OCI-M1 (cell line): Measurements from ENCODE around the gene ABCD1.
"Not testable (repeated sequence)": the region's sequence is repeated elsewhere in the genome, so short reads cannot be mapped to it uniquely, and the experiment has no call there.

Experiments
- DNase-seq: peaks from one replicate; lab custom pipeline; 2025; lab: John Stamatoyannopoulos, UW

The ABCD1 gene

DNA sequence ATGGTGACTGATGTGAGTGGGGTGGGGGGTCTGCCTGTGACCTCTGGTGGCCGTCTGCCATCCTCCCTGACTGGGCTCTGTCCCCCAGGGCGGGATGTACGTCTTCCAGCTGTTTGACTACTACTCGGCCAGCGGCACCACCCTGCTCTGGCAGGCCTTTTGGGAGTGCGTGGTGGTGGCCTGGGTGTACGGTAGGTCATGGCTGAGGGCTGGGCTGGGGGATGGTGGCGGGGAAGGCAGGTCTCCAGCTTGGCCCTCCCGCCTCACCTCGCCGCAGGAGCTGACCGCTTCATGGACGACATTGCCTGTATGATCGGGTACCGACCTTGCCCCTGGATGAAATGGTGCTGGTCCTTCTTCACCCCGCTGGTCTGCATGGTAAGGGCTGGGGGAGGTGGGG lies 30.4 kb upstream of the ABCD1 start:
- not testable (repeated sequence) for DNase-seq

- DNase-seq = no peak
These were observed 29.9 kb upstream of the ABCD1 start for GRCh38 chrX:153694687-153695270.

GRCh38 chrX:153696100-153696499 lies 28.6 kb upstream of the ABCD1 start:
- no peak for DNase-seq

DNA sequence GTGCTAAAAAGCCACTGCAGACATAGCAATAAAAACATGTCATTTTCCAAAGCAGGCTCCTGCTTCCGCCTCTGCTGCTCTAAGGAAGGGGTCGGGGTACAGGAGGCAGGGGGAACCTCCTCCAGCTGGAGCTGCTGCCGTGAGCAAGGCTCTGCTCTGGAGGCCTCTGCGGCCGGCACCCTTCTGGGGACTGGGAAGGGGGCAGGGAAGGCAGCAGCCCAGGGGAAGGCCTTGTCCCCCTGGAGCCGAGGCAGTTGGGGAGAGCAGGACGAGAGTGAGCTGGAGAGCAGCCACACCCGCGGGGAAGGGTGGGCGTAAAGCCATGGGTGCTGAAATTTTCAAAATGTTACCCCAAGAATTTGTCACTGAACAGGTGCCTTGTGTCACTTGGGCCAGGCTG lies 28.1 kb upstream of the ABCD1 start:
- not testable (repeated sequence) for DNase-seq

DNA sequence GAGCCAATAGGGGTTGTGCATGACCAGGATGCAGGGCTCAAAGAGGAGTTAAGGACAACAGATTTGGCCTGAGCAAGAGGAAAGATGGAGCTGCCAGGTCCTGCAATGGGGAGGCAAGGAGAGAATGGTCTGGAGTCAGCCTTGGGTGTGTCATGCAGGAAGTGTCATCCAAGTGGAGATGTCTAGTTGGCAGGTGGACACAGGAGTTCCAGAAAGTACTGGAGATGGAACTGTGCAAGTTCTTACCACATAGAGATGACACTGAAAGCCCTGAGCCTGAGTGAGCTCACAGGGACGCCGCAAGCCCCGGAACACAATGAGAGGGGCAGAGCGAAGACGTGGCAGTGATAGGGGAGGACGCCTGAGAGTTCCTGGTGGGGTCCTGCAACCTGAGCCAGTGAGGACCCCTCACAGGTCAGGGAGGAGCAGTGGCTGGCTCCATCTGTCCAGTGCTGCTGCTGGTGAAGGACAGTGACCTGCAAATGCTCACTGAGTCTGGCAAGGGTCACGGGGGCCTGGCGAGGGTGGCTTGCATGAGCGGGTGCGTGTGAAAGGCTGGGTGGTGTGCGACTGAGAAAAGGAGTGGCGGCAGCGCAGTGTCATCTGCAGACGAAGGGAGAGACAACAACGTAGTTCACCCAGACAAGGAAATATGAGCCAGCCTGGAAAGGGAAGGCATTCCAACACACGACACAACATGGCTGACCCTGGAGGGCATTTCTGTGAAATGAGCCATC lies 27.5 kb upstream of the ABCD1 start:
- DNase-seq = not testable (repeated sequence)

DNA sequence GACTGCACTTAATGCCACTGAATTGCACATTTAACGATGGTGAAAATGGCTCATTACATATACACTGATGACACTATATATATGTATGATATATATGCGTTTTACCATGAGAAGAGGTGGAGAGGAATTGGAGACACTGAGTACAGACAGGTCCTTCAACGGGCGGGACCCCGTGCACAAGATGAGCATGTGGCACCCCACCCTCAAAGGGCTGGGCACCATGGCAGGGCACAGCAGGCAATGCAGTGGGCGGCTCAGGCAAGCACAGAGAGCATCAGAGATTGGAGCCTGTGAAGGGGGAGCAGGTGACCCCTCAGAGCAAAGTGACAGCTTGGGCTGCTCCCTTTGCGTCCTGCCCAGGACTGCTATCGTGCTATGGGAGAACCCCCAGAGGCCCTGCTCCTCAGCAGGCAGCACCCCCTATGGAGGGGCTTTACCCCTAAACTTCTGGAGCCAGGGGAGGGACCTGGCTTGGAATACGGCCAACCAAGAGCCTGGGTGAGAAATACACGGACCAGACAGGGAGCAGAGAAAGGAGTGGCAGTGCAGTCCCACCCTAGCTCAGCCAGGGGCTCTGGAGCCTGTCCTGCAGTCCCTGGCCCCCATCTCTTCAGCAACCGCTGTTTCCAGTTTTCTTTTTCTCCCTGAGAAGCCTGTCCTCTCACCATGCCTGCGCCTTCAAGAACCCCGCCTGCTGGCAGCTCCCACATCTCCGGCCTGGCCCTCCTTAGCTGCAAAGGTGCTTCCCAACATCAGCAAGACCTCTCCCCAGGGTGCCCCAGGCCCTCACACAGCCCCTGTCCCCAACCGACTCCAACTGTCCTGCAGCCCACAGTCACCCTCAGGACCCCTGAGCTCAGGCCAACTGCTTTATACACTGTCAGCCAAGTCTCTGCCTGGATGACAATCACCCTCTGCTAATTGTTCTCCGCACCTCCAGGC lies 26.5 kb upstream of the ABCD1 start:
- no peak for DNase-seq

- not testable (repeated sequence) for DNase-seq
These were observed 25.4 kb upstream of the ABCD1 start for GRCh38 chrX:153699210-153699783.

DNA sequence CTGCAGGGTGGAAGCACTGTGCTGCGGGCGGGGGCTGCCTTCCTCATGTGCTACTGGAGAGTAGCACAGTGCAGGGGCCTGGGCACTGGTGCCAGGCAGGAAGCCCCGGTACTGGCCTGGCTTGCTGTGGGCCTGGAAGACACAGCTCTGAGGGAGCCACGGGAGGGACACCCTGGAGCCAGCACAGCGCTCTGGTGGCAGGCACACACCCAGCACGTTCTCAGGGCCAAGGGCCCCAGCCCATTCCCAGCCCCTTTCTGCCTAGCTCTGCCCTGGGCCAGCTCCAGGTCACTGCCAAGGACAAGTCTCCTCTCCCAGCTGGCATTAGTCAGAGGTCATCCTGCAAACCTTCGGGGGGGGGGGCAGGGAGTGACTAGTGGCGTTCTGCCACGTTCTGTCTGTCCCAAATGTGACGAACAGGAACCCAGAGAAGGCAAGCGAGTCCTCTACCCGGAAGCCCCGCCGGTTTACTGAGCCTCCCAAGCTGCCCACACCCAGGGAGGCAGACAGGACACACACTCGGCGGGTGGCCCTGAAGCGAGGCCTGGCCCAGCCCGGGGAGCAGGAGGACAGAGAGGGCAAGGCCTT lies 24.8 kb upstream of the ABCD1 start:
- DNase-seq = not testable (repeated sequence)

- DNase-seq = no peak
These were observed 24.2 kb upstream of the ABCD1 start for GRCh38 chrX:153700376-153700945.

GRCh38 chrX:153700967-153701366 lies 23.7 kb upstream of the ABCD1 start:
- DNase-seq = no peak

DNA sequence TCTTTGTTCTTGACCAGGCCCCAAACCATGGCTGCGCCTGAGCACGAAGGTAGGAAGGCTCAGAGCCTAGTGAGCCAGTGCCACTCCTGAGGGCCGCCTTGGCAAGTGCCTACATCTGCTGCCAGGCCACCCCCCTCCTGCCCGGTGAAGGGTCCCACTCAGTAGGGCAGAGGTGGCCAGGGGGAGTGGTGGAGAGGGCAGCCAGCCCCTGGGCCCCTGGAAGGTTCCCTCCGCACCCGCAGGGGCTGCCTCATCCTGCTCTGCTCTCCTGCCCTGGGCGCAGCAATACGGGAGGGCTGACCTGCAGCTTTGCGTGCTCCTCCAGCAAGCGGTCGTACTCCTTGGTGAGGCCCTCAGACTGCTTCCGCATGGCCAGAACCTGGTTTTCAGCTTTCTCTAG lies 22.9 kb upstream of the ABCD1 start:
- no peak for DNase-seq

GRCh38 chrX:153702336-153703035 lies 22.2 kb upstream of the ABCD1 start:
- DNase-seq = no peak

- no peak for DNase-seq
These were observed 21.7 kb upstream of the ABCD1 start for GRCh38 chrX:153703036-153703370.

GRCh38 chrX:153704021-153704526 lies 20.6 kb upstream of the ABCD1 start:
- DNase-seq = no peak

DNA sequence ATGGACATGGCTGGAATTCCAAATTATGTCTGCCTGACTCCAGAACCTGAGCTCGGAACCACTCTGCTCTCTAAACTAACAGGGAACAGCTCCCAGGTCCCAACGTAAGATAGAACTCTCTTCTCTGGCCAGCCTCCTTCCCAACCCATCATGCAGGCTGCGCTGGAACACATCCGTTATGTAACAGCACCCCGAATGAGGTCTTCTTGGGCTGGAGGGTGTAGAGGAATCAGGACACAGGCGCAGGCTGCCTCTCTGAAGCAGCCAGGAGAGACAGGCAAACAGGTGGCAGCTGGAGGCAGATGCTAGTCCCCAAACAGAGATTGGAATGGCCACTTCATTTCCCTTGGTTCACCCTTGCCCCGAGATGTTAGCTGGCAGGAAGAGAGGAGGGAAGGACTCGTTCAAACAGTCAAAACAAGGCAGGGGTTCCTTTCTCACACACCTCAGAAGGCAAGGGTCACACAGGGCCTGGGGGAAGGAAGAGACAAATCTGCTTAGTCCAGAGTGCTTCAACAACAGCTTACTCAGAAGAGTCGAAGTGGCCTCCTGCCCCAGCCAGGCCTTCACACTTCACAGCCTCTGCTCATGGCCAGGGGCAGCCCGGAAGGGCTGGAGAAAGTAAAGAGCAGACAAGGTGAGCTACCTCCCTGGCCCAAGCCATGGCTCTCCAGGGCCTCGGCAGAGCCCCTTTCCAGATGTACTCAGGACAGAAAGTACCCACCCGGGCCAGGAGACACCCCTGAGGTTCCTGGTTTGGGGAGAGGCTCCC lies 19.8 kb upstream of the ABCD1 start:
- DNase-seq = not testable (repeated sequence)

DNA sequence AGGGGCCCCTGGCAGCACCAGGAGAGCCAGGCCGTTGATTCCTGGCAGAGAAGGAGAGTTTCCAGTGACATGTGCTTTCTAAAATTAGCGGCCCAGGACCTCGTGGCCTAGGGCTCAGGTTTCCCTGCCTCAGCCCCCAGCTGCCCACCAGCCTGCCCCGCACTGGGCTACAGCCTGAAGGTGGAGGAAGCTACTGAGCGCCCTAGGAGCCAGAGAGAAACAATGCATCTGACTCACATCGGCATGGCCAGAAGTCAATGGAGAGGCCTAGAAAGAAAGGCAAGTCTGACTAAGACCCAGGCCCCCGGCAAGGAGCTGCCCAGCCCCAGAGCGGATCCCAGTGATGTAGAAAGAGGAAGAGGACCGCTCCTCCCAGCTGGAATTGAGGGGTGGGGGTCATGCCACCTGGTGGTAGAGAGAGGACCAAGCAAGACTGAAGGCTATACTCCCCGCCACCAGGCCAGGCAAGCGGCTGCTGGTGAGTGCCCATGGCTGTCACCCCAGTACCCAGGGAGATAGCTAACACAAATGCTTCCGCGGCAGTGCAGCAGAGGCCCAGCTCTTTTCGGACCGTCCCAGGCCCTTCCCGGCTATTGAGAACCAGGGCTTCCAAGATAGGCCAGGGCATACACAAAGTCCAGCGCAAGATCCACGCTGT lies 19.1 kb upstream of the ABCD1 start:
- DNase-seq = not testable (repeated sequence)

- DNase-seq = no peak
These were observed 17.9 kb upstream of the ABCD1 start for GRCh38 chrX:153706799-153707198.

DNA sequence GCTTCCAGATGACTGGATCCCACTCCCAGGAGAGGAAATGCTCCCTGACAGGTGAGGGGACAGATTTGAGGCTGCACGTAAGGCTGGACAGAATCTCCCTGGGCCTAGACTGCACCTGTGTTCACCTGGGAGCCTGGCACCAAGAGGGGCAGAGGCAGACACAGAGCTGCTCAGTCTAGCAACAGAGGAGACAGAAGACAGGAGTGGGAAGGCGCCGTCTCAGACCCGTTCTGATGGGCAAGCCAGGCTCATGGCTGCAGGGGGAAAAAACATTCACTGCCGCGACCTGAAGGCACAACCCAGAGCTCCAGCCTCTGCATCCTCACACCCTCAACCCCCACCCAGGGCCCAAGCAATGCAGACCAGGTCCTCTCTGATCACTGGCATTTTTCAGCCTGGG lies 17.2 kb upstream of the ABCD1 start:
- DNase-seq = no peak

DNA sequence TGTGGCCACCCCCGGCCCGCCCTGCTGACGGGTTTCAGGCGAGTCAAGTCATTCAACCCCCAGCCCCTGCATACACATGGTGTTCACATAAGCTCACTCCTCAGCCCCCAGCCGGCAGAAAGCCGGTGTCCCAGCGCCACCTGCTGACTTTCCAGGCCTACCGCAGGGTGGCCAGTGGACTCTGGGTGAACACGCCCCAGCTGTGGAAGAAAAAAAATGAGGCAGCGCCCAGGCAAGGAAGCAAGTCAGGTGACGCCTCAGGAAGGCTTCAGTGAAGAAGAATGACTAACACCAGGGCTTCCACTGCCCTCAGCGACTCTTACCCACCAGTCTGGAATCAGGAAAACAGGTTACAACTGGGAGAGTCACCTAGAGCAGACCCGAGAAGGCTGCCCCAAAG lies 16.2 kb upstream of the ABCD1 start:
- peak; percentile 73 for DNase-seq
